Measurements from ENCODE around the gene NRXN3.
"Not testable (repeated sequence)": the region's sequence is repeated elsewhere in the genome, so short reads cannot be mapped to it uniquely, and the experiment has no call there.

The NRXN3 gene

GRCh38 chr14:79729731-79730130 is 1559.6 kb downstream of the NRXN3 start:
- DNase-seq = no peak

GRCh38 chr14:79730196-79730595 is 1560.0 kb downstream of the NRXN3 start:
- DNase-seq = no peak

- DNase-seq = no peak
Measured at GRCh38 chr14:79730953-79731352, 1560.8 kb downstream of the NRXN3 start.

GRCh38 chr14:79732911-79733655 is 1562.9 kb downstream of the NRXN3 start:
- DNase-seq = no peak

DNA sequence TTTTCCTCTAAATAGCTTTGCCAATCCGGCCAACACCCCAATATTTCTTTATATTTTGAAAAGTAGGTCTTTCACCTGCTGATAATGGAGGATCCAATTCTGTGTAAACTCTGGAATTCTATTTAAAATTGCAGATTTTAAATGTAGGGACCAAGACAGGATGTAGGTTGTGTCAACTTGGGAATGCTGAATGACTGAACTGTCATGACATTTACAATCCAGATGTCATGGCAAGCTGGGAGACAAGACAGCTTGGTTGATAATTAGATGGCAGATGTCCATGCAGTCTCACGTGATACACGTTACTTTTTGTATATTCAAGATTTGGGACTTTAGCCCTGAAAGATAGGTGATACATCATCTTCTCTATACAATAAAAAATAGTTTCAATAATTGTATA is 1564.0 kb downstream of the NRXN3 start:
- no peak for DNase-seq

DNA sequence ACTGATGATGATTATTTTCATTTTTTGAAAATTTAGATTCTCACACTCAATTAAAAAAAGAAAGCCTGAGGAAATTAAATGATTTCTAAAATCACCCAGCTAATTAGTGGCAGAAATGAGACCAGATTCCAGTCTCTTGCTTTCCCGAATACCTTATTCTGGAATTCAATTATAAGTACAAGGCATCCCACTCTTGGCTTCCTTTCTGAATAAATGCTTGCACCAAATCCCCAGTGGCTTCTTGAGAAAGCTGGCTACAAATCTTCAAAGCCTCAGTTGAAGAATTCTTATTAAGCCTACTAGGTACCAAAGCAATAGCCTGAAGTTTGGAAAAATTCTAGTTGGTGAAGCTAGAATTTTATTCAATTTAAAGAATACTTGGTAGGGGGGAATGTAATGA is 1564.5 kb downstream of the NRXN3 start:
- DNase-seq = no peak

GRCh38 chr14:79735121-79735520 is 1564.9 kb downstream of the NRXN3 start:
- no peak for DNase-seq

DNA sequence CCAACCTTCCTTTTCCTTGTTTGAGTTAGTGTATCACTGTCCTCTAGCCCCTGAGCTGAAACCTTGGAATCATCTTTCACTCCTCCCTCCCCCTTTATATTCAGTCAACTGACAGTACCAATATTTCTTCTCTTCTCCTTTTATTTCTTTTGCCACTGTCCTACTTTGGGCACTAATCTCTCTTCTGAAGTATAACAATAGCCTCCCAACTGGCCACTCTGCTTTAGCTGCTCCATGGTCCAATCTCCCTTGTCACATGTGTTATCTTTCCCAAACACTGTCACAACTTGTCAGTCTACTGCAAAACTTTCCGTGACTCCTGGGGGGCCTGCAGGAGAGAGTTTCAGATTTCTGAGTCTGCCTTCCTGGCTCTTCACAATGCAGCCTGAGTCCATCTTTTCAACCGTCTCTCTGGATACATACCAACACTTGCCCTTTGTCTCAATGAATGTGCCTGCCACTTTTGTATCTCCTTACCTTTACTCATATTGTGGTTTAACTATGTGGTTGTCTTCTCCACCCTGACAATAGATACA is 1570.0 kb downstream of the NRXN3 start:
- DNase-seq = no peak

- DNase-seq = no peak
Measured at GRCh38 chr14:79742142-79742541, 1572.0 kb downstream of the NRXN3 start.

DNA sequence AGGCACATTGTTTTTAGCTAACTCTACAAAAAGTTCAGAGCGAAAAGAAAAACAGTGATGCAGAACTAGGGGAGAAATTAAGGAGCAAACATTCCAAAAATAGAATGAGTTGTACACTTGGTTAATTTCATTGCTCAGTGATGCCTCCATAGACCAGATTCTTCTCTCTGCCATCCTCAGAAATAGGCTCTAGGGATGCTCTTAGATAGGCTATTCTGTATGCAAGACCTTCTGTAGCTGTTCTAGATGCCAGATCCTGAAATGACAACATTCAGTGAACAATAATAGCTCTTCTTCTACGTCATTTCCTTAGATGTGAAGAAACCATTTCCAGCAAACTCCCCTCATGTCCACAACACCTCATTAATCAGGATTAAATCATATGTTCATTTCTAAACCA is 1574.9 kb downstream of the NRXN3 start:
- DNase-seq = no peak

DNA sequence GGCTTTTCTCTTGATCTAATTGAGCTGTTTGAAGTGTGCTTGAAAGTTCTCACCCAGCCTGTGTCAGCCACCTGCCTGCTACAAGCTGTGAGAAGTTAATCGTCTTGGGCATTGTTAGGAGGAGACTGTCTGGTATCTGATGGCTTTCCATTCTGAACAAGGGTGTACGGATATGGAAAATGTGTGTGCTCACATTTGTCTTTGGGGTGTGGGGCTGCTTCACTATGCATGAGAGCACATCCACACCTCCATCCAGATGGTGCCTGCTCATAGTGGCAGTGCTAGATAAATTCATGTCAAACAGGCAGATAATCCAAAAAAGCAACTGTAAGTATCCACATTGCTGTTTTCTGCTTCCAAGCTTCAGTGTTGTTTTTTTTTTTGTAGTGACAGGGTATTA is 1578.9 kb downstream of the NRXN3 start:
- DNase-seq = no peak

DNA sequence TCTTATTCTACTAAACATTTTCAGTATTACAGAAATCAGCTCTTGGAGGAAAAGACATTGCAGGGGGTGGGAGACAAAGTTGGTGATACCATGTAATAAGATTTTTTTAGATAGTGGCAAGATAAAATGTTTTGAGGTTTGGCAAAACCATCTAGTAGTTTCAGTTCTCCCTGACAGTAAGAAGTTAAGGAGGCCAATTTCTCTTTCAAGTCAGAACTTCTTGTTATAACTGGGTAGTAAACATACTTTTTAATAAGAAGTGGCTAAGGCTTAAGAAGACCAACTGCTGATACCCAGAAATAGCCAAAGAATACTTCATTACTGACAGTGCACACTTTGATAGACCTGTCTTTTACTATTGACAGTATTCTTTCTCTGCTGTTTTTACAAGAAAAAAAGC is 1588.8 kb downstream of the NRXN3 start:
- no peak for DNase-seq

DNA sequence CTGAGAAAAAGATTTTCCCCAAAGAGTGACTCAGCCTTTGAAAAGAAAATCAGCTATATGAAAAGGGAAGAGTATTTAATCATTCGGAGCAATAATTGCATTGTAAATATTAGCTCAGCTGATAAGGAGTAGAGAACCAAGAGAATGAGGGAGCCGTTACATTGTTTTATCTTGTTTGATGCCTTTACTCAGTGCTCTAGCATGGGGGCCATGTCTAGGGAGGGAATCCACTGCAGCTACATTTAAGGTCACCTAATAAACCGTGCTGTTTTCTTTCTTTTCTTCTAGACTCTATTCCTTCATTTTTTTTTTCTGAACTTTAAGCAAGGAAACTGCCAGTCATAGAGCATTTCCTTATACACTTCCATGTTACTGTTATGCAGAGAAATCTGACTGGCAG is 1594.2 kb downstream of the NRXN3 start:
- no peak for DNase-seq

DNA sequence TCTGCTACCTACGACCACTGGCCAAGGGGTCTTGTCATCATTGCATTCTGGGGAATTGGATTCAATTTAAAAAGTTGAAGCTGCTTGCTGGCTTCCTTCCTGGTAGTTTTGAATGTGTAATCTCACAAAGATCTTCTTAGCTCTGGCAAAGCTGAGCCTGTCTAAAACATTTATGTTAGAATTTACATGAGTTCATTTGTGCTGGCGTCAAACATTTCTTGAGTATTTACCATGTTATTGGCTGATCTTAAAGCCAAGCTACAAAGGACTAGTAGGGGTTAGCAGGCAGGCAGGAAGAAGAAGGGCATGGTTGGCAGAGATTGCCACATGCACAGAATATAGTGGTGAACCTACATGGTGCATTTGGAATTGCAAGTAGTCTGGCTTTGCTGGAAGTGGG is 1596.3 kb downstream of the NRXN3 start:
- no peak for DNase-seq

DNA sequence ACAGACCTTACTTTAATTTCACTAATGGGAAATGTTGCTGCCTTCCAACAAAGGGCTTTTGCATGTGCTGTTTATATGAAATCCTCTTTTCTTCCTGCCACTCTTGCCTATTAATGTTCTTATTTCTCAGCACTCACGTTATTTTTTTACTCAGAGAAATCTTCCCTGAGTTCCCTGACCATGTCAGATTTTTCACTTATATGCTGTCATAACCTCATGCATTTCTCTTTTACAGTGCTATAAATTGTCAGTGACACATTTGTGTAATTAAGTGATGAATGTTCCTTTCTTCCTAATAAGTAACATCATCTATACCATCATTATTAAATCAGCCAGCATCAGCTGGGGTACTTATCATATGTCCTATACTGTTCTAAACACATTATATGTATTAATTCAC is 1597.1 kb downstream of the NRXN3 start:
- DNase-seq = no peak

DNA sequence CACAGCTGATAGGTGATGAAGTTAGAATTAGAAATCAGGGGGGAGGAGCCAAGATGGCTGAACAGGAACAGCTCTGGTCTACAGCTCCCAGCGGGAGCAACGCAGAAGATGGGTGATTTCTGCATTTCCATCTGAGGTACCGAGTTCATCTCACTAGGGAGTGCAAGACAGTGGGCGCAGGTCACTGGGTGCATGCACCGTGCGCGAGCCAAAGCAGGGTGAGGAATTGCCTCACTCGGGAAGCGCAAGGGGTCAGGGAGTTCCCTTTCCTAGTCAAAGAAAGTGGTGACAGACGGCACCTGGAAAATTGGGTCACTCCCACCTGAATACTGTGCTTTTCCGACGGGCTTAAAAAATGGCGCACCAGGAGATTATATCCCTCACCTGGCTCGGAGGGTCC is 1597.5 kb downstream of the NRXN3 start:
- not testable (repeated sequence) for DNase-seq

DNA sequence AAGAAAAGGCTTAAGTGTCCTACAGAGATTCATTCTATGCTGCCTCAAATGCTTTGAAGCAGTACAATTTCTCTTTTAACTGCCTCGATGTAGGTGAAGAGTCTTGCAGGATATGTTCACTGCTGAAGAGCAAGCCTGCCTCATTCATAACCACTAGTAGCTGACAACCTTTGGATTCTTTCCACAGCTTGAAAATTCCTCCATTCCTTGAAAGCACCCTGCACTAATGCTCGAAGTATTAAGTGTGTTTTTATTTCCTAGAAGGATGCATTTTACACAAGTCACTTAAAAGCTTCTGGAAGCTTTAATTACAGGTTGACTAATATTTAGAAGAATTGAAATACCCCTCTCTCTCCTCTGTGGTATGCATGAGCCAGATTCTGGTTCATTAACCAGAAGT is 1611.7 kb downstream of the NRXN3 start:
- no peak for DNase-seq

DNA sequence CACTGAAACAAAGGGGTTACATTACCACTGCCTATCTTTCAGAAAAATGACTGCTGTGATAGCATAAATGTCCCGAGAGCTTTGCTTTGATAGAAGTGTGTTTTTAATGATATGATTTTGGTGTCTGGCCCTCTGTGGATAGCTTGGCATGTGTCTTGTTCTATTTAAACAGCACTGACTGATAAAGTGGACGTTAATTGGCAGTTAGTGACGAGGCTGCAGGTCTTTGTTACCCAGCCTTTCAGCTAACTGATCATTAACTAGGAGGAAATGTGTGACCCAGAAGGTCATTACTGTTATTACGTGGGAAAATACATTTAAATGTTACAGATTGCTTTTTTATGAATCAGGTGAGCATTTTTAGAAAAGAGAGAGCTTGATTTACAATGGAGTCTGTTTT is 1612.9 kb downstream of the NRXN3 start:
- no peak for DNase-seq

DNA sequence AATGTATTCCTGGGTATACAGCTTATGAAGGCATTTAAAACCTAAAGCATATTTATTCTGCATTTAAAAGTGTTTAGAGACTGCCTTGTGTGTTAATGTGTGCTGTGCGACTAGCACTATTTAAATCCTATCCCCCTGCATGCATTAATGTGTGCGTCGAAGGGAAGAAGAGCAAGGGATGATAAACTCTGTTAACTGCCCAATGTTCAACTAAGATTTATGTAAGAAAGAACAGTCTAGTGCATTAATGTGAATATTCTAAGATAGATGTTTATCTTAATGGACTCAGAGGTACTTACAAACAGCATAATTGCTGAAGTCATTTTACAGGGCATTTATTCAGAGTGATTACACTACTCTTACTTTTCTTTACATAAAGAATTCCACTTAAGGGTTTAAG is 1616.3 kb downstream of the NRXN3 start:
- no peak for DNase-seq

GRCh38 chr14:79788346-79788745 is 1618.2 kb downstream of the NRXN3 start:
- DNase-seq = no peak

GRCh38 chr14:79791055-79791732 is 1621.0 kb downstream of the NRXN3 start:
- no peak for DNase-seq

GRCh38 chr14:79802093-79802492 is 1631.9 kb downstream of the NRXN3 start:
- DNase-seq = no peak

DNA sequence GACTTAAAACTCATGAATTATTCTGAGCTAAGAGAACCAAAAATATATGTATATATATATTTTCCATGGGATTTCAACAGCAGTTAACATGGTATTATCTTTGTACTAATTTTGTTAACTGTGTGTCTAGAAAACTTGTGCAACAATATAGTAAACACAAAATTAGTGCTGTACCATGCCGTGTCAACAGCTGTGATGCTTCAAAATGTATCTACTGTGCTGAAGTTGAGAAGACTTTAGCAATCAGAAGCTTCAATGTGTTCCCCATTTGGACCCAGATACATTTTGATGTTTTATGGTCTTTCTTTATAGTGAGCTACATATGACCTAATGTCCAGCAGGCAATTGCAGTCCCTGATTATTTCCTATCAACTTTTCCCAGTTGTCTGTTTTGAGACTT is 1635.5 kb downstream of the NRXN3 start:
- DNase-seq = no peak

DNA sequence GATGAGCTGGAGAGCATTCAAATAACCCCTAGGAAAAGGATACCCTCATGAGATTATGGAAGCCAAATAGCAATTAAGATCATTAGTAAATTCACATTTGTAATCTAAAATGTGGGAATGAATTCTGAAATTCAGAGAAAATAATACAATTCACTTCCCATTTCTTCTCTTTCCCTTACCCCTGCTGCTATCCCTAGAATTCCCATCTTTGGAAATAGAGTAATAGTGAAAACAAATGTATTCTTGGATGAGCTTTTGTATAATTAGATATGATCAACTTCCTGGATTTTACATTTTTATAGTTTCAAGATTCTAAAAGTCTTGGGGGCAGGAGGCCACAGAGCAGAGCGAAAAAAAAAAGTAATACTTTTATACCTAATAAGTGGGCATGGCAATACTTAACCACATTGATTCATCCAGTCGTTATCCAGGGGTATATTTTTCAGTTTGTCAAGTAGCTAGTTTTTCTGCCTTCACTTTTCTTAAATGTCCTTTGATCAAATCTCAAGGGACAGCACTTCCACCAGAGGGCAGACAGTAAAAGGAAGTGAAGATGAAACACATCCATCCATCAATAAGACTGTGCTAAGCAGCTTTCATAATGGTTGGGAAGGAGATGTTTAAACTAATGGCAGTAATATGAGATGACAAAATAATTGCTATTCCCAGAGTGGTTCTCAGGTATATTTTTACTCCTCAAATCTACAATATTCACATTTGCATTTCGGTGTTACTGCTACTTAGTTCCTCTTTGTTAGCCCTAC is 1639.9 kb downstream of the NRXN3 start:
- no peak for DNase-seq

Data from activated effector memory CD4-positive, alpha-beta T cell treated with anti-CD3 and anti-CD28 coated beads, Interleukin-2, amount 50 U/mL, for 16 hours (primary cell).